Epithelial cell of proximal tubule (primary cell): Measurements from ENCODE around the gene DHX8. TPM values are rescaled to one million over a fixed set of nuclear protein-coding genes. Genes with fewer than 3 reads are reported as not detected.

Experiments used
- DNase-seq: peaks from one replicate; pipeline ENCODE4 v3.0.0-alpha.2; 2011; ENCODE audit warnings: low read depth
- H3K4me3 ChIP-seq: 2 replicates; pipeline ENCODE4 v1.5.1; 2011; ENCODE audit warnings: low read depth, mild to moderate bottlenecking, low read length
- total RNA-seq: library from RNA; depleted of rRNA; stranded (reverse); fragments of >200 nt; gene quantifications from 2 replicates; pipeline ENCODE4 v1.2.3, GENCODE V29; 2015
- TF ChIP-seq, protein P1 (sequence below): conservative IDR thresholded peaks from 2 replicates; pipeline ENCODE4 v1.5.1; 2012; ENCODE audit warnings: low read depth, mild to moderate bottlenecking, low read length

Gene DHX8
- total RNA-seq, 1 donor from 2014 or later: 25.8 TPM

DNA sequence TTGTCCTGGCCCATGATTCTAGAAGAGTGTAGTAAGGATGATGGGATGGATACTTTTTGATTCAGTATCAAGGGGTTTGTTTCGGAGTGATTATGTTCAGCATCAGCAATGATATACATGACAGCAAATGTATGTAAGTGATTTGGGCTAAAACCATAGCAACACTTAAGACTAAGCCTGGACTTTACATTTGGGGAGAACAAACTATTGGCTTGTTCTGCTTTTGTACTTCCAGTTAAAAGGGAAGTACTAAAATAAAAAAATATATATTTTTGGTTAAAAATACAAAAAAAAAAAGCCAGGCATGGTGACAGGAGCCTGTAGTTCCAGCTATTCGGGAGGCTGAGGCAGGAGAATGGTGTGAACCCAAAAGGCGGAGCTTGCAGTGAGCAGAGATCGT, 20.5 kb upstream of the DHX8 start:
- H3K4me3 ChIP-seq: no peak overlapping the region
- TF ChIP-seq, protein P1, sequence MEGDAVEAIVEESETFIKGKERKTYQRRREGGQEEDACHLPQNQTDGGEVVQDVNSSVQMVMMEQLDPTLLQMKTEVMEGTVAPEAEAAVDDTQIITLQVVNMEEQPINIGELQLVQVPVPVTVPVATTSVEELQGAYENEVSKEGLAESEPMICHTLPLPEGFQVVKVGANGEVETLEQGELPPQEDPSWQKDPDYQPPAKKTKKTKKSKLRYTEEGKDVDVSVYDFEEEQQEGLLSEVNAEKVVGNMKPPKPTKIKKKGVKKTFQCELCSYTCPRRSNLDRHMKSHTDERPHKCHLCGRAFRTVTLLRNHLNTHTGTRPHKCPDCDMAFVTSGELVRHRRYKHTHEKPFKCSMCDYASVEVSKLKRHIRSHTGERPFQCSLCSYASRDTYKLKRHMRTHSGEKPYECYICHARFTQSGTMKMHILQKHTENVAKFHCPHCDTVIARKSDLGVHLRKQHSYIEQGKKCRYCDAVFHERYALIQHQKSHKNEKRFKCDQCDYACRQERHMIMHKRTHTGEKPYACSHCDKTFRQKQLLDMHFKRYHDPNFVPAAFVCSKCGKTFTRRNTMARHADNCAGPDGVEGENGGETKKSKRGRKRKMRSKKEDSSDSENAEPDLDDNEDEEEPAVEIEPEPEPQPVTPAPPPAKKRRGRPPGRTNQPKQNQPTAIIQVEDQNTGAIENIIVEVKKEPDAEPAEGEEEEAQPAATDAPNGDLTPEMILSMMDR: no peak
- DNase-seq: no peak

DNA sequence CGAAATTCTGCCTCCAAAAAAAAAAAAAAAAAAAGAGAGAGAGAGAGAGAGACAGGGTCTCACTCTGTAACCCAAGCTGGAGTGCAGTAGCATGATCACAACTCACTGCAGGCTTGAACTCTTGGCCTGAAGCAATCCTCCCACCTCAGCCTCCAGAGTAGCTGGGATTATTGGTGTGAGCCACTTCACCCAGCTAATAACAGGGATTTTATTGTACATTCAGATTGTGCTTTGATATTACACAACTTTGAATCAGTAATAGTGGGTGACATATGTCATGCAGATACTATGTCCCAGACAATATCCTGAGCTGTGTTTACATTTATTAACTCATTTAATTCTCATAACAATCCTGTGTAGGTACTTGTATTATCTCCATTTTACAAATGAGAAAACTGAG, 19.7 kb upstream of the DHX8 start:
- TF ChIP-seq, protein P1: no peak
- DNase-seq: no peak

DNA sequence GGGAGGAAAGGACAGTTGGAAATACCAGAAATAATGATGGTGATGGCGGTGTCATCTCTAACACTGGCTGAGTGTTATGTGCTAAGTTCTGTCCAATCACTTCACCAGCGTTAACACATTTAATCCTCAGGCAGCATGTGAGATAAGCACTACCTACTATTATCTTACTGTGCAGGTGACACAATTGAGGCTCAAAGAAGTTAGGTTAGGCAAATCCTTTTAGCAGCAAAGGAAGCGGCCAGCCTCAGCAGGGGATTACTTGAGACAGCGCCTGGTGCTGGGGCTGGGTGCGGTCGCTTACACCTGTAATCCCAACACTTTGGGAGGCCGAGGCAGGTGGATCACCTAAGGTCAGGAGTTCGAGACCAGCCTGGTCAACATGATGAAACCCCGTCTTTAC, 18.7 kb upstream of the DHX8 start:
- H3K4me3 ChIP-seq: no peak overlapping the region
- TF ChIP-seq, protein P1: no peak
- no peak for DNase-seq

More for the DNA sequence above, 19.7 kb upstream of the DHX8 start:
- no peak overlapping the region for H3K4me3 ChIP-seq

DNA sequence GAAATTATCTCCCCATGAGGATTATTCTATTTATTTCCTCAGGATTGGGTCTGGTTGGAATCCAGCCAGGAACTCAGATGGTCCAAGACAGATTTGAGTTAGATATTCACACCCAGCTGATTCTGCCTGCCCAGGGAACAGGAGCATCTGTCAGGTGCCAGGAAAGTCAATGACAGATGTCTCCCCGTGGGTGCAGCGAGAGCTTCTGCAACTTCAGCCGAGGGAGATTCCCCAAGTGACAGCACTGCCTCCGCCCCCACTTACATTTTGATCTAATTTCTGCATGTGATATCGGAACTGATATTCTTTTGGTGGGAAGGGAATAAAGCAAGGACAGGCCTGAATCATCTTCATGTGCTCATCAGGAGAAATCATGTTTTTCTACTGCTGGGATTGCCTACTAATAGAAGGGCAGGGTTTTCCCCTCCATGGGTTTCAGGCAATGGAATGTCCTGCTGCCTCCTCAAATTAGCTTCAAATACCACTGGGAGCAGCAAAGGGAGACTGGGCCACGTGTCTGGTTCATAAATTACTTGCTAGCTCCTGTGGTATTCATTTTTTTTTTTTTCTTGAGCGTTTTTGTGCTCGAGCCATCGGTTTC, 15.7 kb upstream of the DHX8 start:
- H3K4me3 ChIP-seq: no peak overlapping the region
- peak; percentile 67 for DNase-seq
- TF ChIP-seq, protein P1: no peak

DNA sequence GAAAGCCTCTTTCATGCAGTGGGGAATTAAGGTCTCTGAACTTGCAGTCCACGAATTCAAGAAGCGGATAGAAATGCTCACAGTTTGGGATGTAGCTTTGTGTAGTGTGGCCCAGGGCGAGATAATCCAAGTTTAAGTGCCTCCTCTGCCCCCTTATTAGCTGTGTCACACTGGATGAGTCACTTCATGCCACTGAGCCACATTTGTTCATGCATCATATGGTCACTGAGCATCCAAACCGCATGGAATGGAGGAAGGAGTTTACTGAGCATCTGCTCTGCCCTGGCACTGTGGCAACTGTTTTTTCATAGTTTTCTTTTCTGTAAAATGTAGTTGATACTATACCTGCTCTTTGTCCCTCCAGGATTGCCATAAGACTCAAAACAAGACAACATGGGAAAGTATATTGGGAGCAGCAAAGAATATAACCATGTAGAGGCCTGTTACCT, 15.1 kb upstream of the DHX8 start:
- no peak for DNase-seq
- H3K4me3 ChIP-seq: no peak overlapping the region
- TF ChIP-seq, protein P1: no peak

DNA sequence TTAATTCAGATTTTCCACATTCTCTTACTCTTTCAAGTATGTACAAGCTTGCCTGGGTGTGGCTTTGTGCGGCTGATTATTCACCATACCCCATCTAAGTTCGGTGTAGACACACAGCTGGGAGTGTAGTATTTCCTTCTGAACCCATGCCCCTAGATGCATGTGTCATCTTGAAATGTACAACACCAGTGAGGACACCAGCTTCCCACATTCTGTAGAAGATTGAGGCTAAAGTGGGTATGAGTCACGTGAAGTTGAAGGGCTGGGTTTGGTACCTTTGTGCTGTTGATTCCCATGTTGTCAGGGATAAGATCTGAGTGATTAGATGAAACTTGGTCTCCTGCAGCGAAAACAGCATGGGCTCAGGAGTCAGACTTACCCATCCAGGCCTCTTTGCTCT, 14.6 kb upstream of the DHX8 start:
- TF ChIP-seq, protein P1: no peak
- DNase-seq: peak; percentile 62
- H3K4me3 ChIP-seq: no peak overlapping the region

DNA sequence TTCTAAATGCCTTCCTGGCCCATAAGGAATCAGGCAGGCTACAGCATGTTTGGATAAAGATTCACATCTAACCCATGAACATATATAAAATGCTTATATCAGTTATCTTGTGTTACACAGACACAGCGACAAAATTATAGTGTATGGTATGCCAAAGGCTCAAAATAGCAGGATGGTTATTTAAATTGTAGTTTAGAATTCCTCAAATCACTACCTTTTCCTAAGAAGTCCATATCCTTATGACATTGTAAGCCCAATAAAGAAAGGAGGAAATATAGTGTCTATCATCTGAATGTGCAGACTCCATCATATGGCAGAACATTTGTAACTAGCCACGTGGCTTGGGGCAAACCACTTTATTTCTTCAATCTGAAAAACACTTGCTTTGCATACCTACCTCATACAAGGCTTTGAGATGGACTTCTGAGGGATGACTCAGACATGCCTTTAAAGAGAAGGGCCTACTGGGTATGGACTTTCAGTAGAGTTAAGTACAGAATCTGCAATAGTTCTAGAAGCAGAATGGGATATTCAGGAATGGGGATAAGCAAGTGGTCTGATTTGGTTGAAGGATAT, 12.1 kb upstream of the DHX8 start:
- no peak overlapping the region for H3K4me3 ChIP-seq
- TF ChIP-seq, protein P1: no peak
- no peak for DNase-seq
